ENCODE data around the gene EPB41L2.

- TF ChIP-seq CTCF (IDR thresholded peaks at IDR 0.05) (no peak), EZH2 (IDR thresholded peaks at IDR 0.05) (no peak)
Measured at GRCh38 chr6:131033631-131034030, 29.4 kb downstream of the EPB41L2 start.
